GM23338 (cell line): ENCODE data around the gene TEKT5.
"Not testable (repeated sequence)": the region's sequence is repeated elsewhere in the genome, so short reads cannot be mapped to it uniquely, and the experiment has no call there.

Experiments used
- CTCF ChIP-seq, 2 experiments: fragments of 200-600 bp in 1 of 2; sonication (generic) in 1 of 2; conservative IDR thresholded peaks; 2 replicates each; pipeline versions ENCODE4 v1.5.1 to v1.6.1; 2016 to 2017; ENCODE audit warnings: antibody characterized with exemption in 2 of 2, low read depth in 2 of 2, mild to moderate bottlenecking in 2 of 2, moderate library complexity in 1 of 2
- ZNF331 ChIP-seq: fragments of 250-450 bp; sonication (Bioruptor Pico); IDR thresholded peaks from 2 replicates; pipeline ENCODE4 v1.5.0; 2020; ENCODE audit warnings: low read depth, mild to moderate bottlenecking, moderate library complexity
- TF ChIP-seq, protein P1 (sequence below): IDR thresholded peaks from one replicate; pipeline ENCODE4 v1.6.1; 2018; ENCODE audit warnings: antibody characterized with exemption; ENCODE audit not compliant: unreplicated experiment

- TF ChIP-seq, protein P1, sequence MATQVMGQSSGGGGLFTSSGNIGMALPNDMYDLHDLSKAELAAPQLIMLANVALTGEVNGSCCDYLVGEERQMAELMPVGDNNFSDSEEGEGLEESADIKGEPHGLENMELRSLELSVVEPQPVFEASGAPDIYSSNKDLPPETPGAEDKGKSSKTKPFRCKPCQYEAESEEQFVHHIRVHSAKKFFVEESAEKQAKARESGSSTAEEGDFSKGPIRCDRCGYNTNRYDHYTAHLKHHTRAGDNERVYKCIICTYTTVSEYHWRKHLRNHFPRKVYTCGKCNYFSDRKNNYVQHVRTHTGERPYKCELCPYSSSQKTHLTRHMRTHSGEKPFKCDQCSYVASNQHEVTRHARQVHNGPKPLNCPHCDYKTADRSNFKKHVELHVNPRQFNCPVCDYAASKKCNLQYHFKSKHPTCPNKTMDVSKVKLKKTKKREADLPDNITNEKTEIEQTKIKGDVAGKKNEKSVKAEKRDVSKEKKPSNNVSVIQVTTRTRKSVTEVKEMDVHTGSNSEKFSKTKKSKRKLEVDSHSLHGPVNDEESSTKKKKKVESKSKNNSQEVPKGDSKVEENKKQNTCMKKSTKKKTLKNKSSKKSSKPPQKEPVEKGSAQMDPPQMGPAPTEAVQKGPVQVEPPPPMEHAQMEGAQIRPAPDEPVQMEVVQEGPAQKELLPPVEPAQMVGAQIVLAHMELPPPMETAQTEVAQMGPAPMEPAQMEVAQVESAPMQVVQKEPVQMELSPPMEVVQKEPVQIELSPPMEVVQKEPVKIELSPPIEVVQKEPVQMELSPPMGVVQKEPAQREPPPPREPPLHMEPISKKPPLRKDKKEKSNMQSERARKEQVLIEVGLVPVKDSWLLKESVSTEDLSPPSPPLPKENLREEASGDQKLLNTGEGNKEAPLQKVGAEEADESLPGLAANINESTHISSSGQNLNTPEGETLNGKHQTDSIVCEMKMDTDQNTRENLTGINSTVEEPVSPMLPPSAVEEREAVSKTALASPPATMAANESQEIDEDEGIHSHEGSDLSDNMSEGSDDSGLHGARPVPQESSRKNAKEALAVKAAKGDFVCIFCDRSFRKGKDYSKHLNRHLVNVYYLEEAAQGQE: not testable (repeated sequence)
- not testable (repeated sequence) for TF ChIP-seq CTCF (conservative IDR thresholded peaks at IDR 0.05; ENCODE audit: low read depth in 2 of 2); ZNF331 (CRISPR knock-in tag)
Observed at GRCh38 chr16:10679441-10679840, 15.3 kb downstream of the TEKT5 start.
